Measurements from ENCODE around the gene G0S2. TPM values are rescaled to one million over a fixed set of nuclear protein-coding genes. Genes with fewer than 3 reads are reported as not detected.

G0S2 gene
- total and polyA plus RNA-seq, 2 of the 8 experiments (the other 6 are each of a cell fraction or from before 2014, with no cell fraction given): 1.0 to 1.7 TPM

- Histone ChIP-seq H3K79me1 (ENCODE audit: low read depth, low read length) (no peaks in the 10 kb centered on the region), H3K4me2 (ENCODE audit: insufficient read depth in 1 of 2, low read depth in 2 of 2, low read length in 2 of 2) (no peak overlapping the region), H3K23me2 (ENCODE audit: low read depth, low read length) (no peaks in the 10 kb centered on the region), H3K4me3 (ENCODE audit: extremely low read depth in 1 of 4, insufficient read depth in 2 of 4, low read depth in 3 of 4, low read length in 4 of 4) (no peak overlapping the region), H3K27me3 (replicated peaks in 1 of 4; ENCODE audit: control insufficient read depth in 3 of 4, extremely low read depth in 1 of 4, insufficient read depth in 3 of 4, low read length in 3 of 4) (peaks cover 0 to 1% (median 0%) of the 10 kb centered on the region in 4 experiments; a peak in 1 of 7 replicates), H2BK20ac (ENCODE audit: low read length) (no peak overlapping the region), H3K4ac (replicated peaks; ENCODE audit: insufficient read length, low read depth, low read length) (no peak overlapping the region), H3K23ac (ENCODE audit: insufficient read length) (no peak overlapping the region), H2BK12ac (ENCODE audit: low read depth, low read length) (no peak overlapping the region), H2BK5ac (ENCODE audit: low read depth, low read length) (no peak overlapping the region), H3K4me1 (replicated peaks in 1 of 4; ENCODE audit: control insufficient read depth in 3 of 4, insufficient read depth in 4 of 4, low read length in 3 of 4) (no peaks in the 10 kb centered on the region), H3K36me3 (ENCODE audit: control insufficient read depth in 2 of 4, insufficient read depth in 4 of 4, low read length in 3 of 4) (no peaks in the 10 kb centered on the region), H3K9ac (replicated peaks in 1 of 4; ENCODE audit: extremely low read depth in 1 of 4, low read depth in 3 of 4, low read length in 3 of 4) (no peak overlapping the region), H4K20me1 (replicated peaks in 1 of 2; ENCODE audit: control insufficient read depth in 1 of 2, insufficient read depth in 2 of 2, low read length in 2 of 2) (no peaks in the 10 kb centered on the region), H4K5ac (ENCODE audit: insufficient read length, low read depth, low read length) (no peak overlapping the region), H2BK120ac (replicated peaks; ENCODE audit: low read depth, low read length) (no peak overlapping the region), H4K91ac (replicated peaks; ENCODE audit: insufficient read length, low read length) (no peak overlapping the region), H3K27ac (ENCODE audit: low read depth, low read length) (no peak overlapping the region), H3K79me2 (ENCODE audit: control insufficient read depth in 1 of 2, insufficient read depth in 2 of 2, low read length in 2 of 2) (no peaks in the 10 kb centered on the region), H3K56ac (replicated peaks; ENCODE audit: insufficient read length, low read depth, low read length) (no peak overlapping the region), H3K18ac (ENCODE audit: extremely low read depth, low read length) (no peak overlapping the region), H2AK5ac (ENCODE audit: low read depth, low read length) (no peak overlapping the region), H2AFZ (ENCODE audit: low read length) (no peak overlapping the region), H3K14ac (ENCODE audit: insufficient read length) (no peak overlapping the region), H2BK15ac (ENCODE audit: low read length) (no peak overlapping the region), H3K9me3 (ENCODE audit: insufficient read depth in 2 of 2, low read depth in 1 of 2, low read length in 1 of 2) (no peaks in the 10 kb centered on the region), H4K8ac (ENCODE audit: extremely low read depth, insufficient read depth, low read length) (no peak overlapping the region)
- WGBS, 2 experiments (ENCODE audit: extremely low coverage in 1 of 2, insufficient coverage in 1 of 2, insufficient read length in 1 of 2, insufficient replicate concordance in 2 of 2, low coverage in 1 of 2, low lambda C conversion rate in 2 of 2, missing lambda C conversion rate in 1 of 2): 93% methylated on average over 4 of the region's 4 CpGs; no CpG with 5 or more reads in 1 of the 2 experiments
- CTCF ChIA-PET (ENCODE audit: partially characterized antibody): interaction anchor here (0.6 to 3.0 kb wide), 10 partner anchors 10 to 136 kb away, joined by 3 to 18 read pairs (median 4); partner anchors contain the start of gene HSD11B1
- FAIRE-seq (no peak), DNase-seq (ENCODE audit: low read depth in 1 of 2, low spot score in 2 of 2) (no peak)
- POLR2A ChIA-PET (ENCODE audit: partially characterized antibody): interaction anchor here (1.0 kb wide), 1 partner anchor 12 kb away, joined by 4 read pairs; the partner anchor contains the start of gene G0S2
- TF ChIP-seq TAF7 (optimal IDR thresholded peaks at IDR 0.05; ENCODE audit: borderline replicate concordance, low read depth, low read length) (no peak), SP2 (IDR thresholded peaks at IDR 0.05; ENCODE audit: low read length) (no peak)
Measured at GRCh38 chr1:209686322-209686721, 11.1 kb downstream of the G0S2 start.

All from H1 (cell line).